Ascending aorta (tissue), 2 donors: ENCODE results near the gene UBE2K. TPM values are rescaled to one million over a fixed set of nuclear protein-coding genes. Genes with fewer than 3 reads are reported as not detected.
"Not testable (repeated sequence)": the region's sequence is repeated elsewhere in the genome, so short reads cannot be mapped to it uniquely, and the experiment has no call there.

Source experiments
- DNase-seq, 2 donors: peaks; one replicate each; pipeline ENCODE4 v3.0.0-alpha.2; 2019; ENCODE audit warnings: low spot score in 2 of 2
- H3K27ac ChIP-seq, 2 donors: fragments of 200-600 bp; sonication (generic); one replicate each; pipeline ENCODE4 v1.5.1; 2016 to 2017; ENCODE audit warnings: mild to moderate bottlenecking in 1 of 2
- H3K27me3 ChIP-seq: fragments of 200-600 bp; sonication (generic); one replicate; pipeline ENCODE4 v1.5.1; 2017
- H3K36me3 ChIP-seq, 2 donors: fragments of 200-600 bp; sonication (generic); one replicate each; pipeline ENCODE4 v1.5.1; 2016
- H3K4me1 ChIP-seq, 2 donors: fragments of 200-600 bp; sonication (generic); one replicate each; pipeline ENCODE4 v1.5.1; 2016 to 2017; ENCODE audit warnings: mild to moderate bottlenecking in 1 of 2
- H3K4me3 ChIP-seq, 2 donors: fragments of 200-600 bp; sonication (generic); one replicate each; pipeline ENCODE4 v1.5.1; 2016 to 2017; ENCODE audit warnings: mild to moderate bottlenecking in 1 of 2
- H3K9me3 ChIP-seq, 2 donors: fragments of 200-600 bp; sonication (generic); one replicate each; pipeline ENCODE4 v1.5.1; 2016
- CTCF ChIP-seq, 3 experiments: fragments of 200-600 bp in 2 of 3; fragments of 450-650 bp in 1 of 3; sonication (generic) in 2 of 3; IDR thresholded peaks; one replicate each; pipeline ENCODE4 v1.5.1; 2016 to 2019; ENCODE audit warnings: antibody characterized with exemption in 3 of 3, mild to moderate bottlenecking in 1 of 3, moderate library complexity in 1 of 3
- intact Hi-C: fragments of 100-400 bp; cut with DNase I; formaldehyde crosslinking; loops from one replicate; pipeline ENCODE4 v1.15.1; 2023
- total RNA-seq: library from RNA; depleted of rRNA; stranded (reverse); fragments of >200 nt; gene quantifications from one replicate; pipeline ENCODE4 v1.1.0, GENCODE V29; 2016

Gene UBE2K
- 9.7 TPM for total RNA-seq

DNA sequence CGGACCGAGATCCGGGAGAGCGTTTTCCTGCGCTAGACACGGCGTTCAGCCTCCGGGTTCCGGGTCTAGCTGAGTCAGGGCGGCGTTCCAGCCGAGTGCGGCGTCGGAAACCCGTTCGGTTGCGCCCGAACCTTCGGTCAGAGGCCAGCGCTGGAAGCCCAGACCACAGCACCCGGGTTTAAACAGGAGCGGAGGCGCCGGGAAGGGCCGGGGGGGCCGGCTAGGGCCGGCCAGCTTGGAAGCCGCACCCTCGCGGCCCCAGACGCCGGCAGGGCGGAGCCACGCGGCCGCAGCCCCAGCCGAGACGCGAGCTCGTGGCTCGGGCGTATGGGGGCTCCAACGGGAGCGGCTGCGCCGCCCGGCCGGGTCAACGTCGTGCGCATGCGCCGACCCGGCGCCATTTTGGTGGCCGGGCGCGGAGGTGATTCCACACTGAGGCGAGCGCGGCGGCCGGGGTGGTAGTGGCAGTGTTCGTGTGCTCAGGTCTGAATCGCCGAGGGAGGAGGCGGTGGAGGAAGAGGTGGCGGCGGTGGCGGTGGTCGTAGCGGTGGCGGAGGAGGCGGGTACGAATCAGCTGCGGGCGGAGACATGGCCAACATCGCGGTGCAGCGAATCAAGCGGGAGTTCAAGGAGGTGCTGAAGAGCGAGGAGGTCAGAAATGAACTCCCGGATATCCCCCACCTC is at the start of gene UBE2K:
Gene UBE2K (plus strand): TSS at position 397 of the 684 bp plus-strand sequence. CDS start 192 bp downstream, at position 589.
- Histone ChIP-seq H3K4me3 (peak within 1 kb of the TSS; percentile 88 to 92), H3K27me3 (no peaks in the 10 kb centered on the region), H3K4me1 (peaks cover 0 to 7% of the 10 kb centered on the region in 2 donors), H3K27ac (peak within 1 kb of the TSS; percentile 91 to 92), H3K9me3 (no peaks in the 10 kb centered on the region), H3K36me3 (no peaks in the 10 kb centered on the region)
- peak in 1 of 3 experiments; percentile 6 for TF ChIP-seq CTCF (IDR thresholded peaks at IDR 0.05)
- intact Hi-C loops: loop anchor here (1.0 to 10.0 kb wide), 8 partner anchors 16 to 359 kb away; partner anchors contain the start of genes LIAS, N4BP2, RPL9 and SMIM14
- DNase-seq: peak; percentile 50 to 94

DNA sequence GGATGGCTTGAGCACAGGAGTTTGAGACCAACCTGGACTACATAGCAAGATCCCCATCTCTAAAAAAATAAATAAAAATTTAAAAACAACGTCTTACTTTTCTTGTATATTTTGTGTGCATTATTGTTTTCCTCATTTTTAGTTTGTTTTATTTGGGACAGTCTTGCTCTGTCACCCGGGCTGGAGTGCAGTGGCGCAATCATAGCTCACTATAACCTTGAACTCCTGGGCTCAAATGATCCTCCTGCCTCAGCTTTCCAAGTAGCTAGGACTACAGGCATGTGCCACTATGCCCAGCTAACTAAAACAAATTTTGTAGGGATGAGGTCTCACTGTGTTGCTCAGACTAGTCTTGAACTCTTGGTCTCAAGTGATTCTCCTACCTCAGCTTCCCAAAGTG is 49.7 kb upstream of the UBE2K start:
- no peaks in the 10 kb centered on the region for H3K4me1 ChIP-seq
- no peaks in the 10 kb centered on the region for H3K9me3 ChIP-seq
- H3K27me3 ChIP-seq: no peaks in the 10 kb centered on the region
- no peak overlapping the region for H3K4me3 ChIP-seq
- no peaks in the 10 kb centered on the region for H3K36me3 ChIP-seq
- no peak for DNase-seq
- H3K27ac ChIP-seq: no peak overlapping the region
- TF ChIP-seq CTCF (IDR thresholded peaks at IDR 0.05): no peak
- intact Hi-C loops: no loop called here

- no peaks in the 10 kb centered on the region for H3K9me3 ChIP-seq
- H3K27me3 ChIP-seq: no peaks in the 10 kb centered on the region
- no peaks in the 10 kb centered on the region for H3K4me1 ChIP-seq
- DNase-seq: no peak
- no peak for TF ChIP-seq CTCF (IDR thresholded peaks at IDR 0.05)
- H3K36me3 ChIP-seq: no peaks in the 10 kb centered on the region
- H3K4me3 ChIP-seq: no peak overlapping the region
- intact Hi-C loops: no loop called here
- no peak overlapping the region for H3K27ac ChIP-seq
Observed at GRCh38 chr4:39648827-39649558, 48.9 kb upstream of the UBE2K start.

GRCh38 chr4:39649639-39650265 is 48.2 kb upstream of the UBE2K start:
- no peak for DNase-seq
- no peak overlapping the region for H3K4me3 ChIP-seq
- H3K27ac ChIP-seq: no peak overlapping the region
- no peaks in the 10 kb centered on the region for H3K27me3 ChIP-seq
- intact Hi-C loops: no loop called here
- H3K36me3 ChIP-seq: no peaks in the 10 kb centered on the region
- H3K4me1 ChIP-seq: no peaks in the 10 kb centered on the region
- no peaks in the 10 kb centered on the region for H3K9me3 ChIP-seq
- no peak for TF ChIP-seq CTCF (IDR thresholded peaks at IDR 0.05)

GRCh38 chr4:39651586-39651985 is 46.4 kb upstream of the UBE2K start:
- H3K36me3 ChIP-seq, DNase-seq, H3K4me1 ChIP-seq, intact Hi-C loops, H3K27me3 ChIP-seq, H3K27ac ChIP-seq, H3K4me3 ChIP-seq, H3K9me3 ChIP-seq: not testable (repeated sequence)

DNA sequence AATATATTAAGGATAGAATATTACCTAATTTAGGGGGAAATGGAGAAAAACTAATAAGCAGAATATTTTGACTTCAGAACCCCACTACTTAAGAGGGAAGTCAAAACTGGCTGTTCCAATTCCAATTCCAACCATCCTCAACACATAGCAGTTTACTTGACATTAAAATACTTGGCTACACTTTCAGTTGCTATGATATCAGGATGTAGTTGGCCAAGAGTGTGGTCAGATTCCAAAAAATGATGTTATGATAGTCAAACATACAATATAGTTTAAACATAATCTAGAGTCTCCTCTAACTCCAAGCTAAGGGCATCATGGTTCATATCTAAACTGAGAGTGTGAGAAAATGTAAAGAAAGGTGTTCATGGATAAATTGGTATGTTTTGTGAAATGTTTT is 42.7 kb upstream of the UBE2K start:
- no peak for TF ChIP-seq CTCF (IDR thresholded peaks at IDR 0.05)
- H3K4me1 ChIP-seq: no peaks in the 10 kb centered on the region
- intact Hi-C loops: no loop called here
- H3K27me3 ChIP-seq: no peaks in the 10 kb centered on the region
- H3K9me3 ChIP-seq: no peaks in the 10 kb centered on the region
- no peak overlapping the region for H3K27ac ChIP-seq
- H3K4me3 ChIP-seq: no peak overlapping the region
- H3K36me3 ChIP-seq: no peaks in the 10 kb centered on the region
- DNase-seq: no peak
